MM.1S (cell line): ENCODE measurements around the gene NIPAL4.

ENCODE experiments used
- DNase-seq: peaks from one replicate; pipeline ENCODE4 v3.0.0-alpha.2; 2015
- H2AFZ ChIP-seq: fragments of 300-600 bp; sonication (generic); 2 replicates; pipeline ENCODE4 v1.6.0; 2016; ENCODE audit warnings: antibody characterized with exemption, low read length
- H3F3A ChIP-seq: fragments of 300-600 bp; sonication (generic); 2 replicates; pipeline ENCODE4 v1.6.1; 2016; ENCODE audit warnings: mild to moderate bottlenecking, antibody characterized with exemption, low read length, moderate library complexity, mixed read lengths; ENCODE audit not compliant: insufficient read depth
- H3K27ac ChIP-seq: fragments of 300-600 bp; sonication (generic); 2 replicates; pipeline ENCODE4 v1.5.1; 2016; ENCODE audit warnings: mild to moderate bottlenecking, low read length
- H3K27me3 ChIP-seq: fragments of 300-600 bp; sonication (generic); replicated peaks from 2 replicates; pipeline ENCODE4 v1.6.0; 2016; ENCODE audit warnings: low read length; ENCODE audit not compliant: insufficient read depth
- H3K36me3 ChIP-seq: fragments of 300-600 bp; sonication (generic); replicated peaks from 2 replicates; pipeline ENCODE4 v1.6.1; 2016; ENCODE audit warnings: mild to moderate bottlenecking, low read length, mixed read lengths; ENCODE audit not compliant: insufficient read depth
- H3K4me1 ChIP-seq: fragments of 300-600 bp; sonication (generic); 2 replicates; pipeline ENCODE4 v1.6.1; 2016; ENCODE audit warnings: low read length, mixed read lengths
- H3K4me2 ChIP-seq: fragments of 300-600 bp; sonication (generic); 2 replicates; pipeline ENCODE4 v1.6.0; 2016; ENCODE audit warnings: low read depth, low read length
- H3K4me3 ChIP-seq: fragments of 300-600 bp; sonication (generic); 2 replicates; pipeline ENCODE4 v1.5.1; 2016; ENCODE audit warnings: low read length, mixed read lengths
- H3K79me2 ChIP-seq: fragments of 300-600 bp; sonication (generic); 2 replicates; pipeline ENCODE4 v1.6.1; 2016; ENCODE audit warnings: mixed run types, low read length, mixed read lengths
- H3K9ac ChIP-seq: fragments of 300-600 bp; sonication (generic); 2 replicates; pipeline ENCODE4 v1.6.1; 2016; ENCODE audit warnings: low read length, mixed read lengths
- H3K9me2 ChIP-seq: fragments of 300-600 bp; sonication (generic); replicated peaks from 2 replicates; pipeline ENCODE4 v1.6.1; 2016; ENCODE audit warnings: mild to moderate bottlenecking, low read length, mixed read lengths; ENCODE audit not compliant: insufficient read depth
- H3K9me3 ChIP-seq: fragments of 300-600 bp; sonication (generic); replicated peaks from 2 replicates; pipeline ENCODE4 v1.6.1; 2016; ENCODE audit warnings: mild to moderate bottlenecking, low read length, mixed read lengths; ENCODE audit not compliant: insufficient read depth
- H4K20me1 ChIP-seq: fragments of 300-600 bp; sonication (generic); 2 replicates; pipeline ENCODE4 v1.6.1; 2016; ENCODE audit warnings: mild to moderate bottlenecking, low read length, moderate library complexity, mixed read lengths; ENCODE audit not compliant: insufficient read depth
- EZH2 ChIP-seq: fragments of 300-600 bp; sonication (generic); optimal IDR thresholded peaks from 2 replicates; pipeline ENCODE3; 2017; ENCODE audit warnings: low read depth, mild to moderate bottlenecking, antibody characterized with exemption, low read length, mixed read lengths
- EZH2phosphoT487 ChIP-seq: fragments of 300-600 bp; sonication (generic); IDR thresholded peaks from 2 replicates; pipeline ENCODE4 v1.6.1; 2018; ENCODE audit warnings: antibody characterized with exemption, low read length
- TF ChIP-seq, protein P1 (sequence below): fragments of 300-600 bp; sonication (generic); IDR thresholded peaks from 2 replicates; pipeline ENCODE4 v1.5.1; 2016; ENCODE audit warnings: antibody characterized with exemption, low read length, mixed read lengths

Gene NIPAL4

DNA sequence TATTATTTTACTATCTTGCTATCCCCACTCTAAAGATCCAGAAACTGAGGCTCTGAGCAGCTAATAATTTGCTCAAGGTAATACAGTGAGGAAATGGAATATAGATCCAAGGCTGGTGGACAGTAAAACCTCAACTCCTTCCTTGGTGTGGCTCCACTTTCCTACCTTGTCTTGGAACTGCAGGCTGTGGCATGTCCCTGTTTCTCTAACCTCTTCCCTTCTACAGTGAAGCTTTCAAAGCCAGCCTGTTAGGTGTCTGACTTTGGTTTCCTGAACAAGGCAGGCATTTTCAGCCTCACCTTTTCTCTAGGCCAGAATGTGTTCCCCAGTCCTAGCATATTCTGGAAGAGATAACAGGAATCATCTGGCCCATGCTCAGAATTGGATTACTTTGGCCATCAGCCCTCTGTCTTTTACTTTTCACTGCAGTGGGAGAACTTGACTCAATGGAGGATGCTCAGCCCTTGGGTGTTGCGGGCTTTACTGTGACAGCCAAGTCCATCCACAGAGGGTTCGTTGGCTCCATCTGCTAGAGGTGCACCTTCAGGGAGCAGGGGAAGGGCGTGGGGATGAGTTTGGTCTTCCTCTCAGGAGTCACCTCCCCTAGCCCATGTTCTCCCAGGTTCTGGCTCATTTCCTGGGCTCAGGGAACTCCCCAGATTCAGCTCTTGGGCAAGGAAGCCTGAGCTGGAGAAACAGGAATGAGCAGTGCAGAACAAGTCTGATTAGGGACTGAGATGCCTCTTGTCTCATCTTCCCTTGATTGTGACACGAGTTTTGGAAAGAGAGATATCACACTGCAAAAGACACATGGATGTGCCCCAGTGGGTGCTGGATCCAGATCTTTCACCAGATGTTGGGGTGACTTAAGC lies 1.1 kb downstream of the NIPAL4 start:
- no peaks in the 10 kb centered on the region for H3K4me1 ChIP-seq
- H2AFZ ChIP-seq, result no peak overlapping the region
- H3K4me2 ChIP-seq, result no peak overlapping the region
- DNase-seq, result no peak
- H3K4me3 ChIP-seq, result no peak overlapping the region
- no peaks in the 10 kb centered on the region for H3K9me3 ChIP-seq
- no peaks in the 10 kb centered on the region for H3K79me2 ChIP-seq
- no peak overlapping the region for H3K9ac ChIP-seq
- H4K20me1 ChIP-seq, result no peaks in the 10 kb centered on the region
- no peaks in the 10 kb centered on the region for H3K9me2 ChIP-seq
- no peak for TF ChIP-seq EZH2phosphoT487
- TF ChIP-seq EZH2, result no peak
- TF ChIP-seq, protein P1, sequence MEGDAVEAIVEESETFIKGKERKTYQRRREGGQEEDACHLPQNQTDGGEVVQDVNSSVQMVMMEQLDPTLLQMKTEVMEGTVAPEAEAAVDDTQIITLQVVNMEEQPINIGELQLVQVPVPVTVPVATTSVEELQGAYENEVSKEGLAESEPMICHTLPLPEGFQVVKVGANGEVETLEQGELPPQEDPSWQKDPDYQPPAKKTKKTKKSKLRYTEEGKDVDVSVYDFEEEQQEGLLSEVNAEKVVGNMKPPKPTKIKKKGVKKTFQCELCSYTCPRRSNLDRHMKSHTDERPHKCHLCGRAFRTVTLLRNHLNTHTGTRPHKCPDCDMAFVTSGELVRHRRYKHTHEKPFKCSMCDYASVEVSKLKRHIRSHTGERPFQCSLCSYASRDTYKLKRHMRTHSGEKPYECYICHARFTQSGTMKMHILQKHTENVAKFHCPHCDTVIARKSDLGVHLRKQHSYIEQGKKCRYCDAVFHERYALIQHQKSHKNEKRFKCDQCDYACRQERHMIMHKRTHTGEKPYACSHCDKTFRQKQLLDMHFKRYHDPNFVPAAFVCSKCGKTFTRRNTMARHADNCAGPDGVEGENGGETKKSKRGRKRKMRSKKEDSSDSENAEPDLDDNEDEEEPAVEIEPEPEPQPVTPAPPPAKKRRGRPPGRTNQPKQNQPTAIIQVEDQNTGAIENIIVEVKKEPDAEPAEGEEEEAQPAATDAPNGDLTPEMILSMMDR, result no peak
- no peak overlapping the region for H3K27ac ChIP-seq
- no peaks in the 10 kb centered on the region for H3F3A ChIP-seq
- H3K27me3 ChIP-seq, result peaks cover 7% of the 10 kb centered on the region; the same call in 1 of the 2 replicates
- no peaks in the 10 kb centered on the region for H3K36me3 ChIP-seq

- Histone ChIP-seq H3K9me3 (no peaks in the 10 kb centered on the region), H3K4me3 (no peak overlapping the region), H3K79me2 (no peaks in the 10 kb centered on the region), H3K4me1 (no peaks in the 10 kb centered on the region), H3K27me3 (peaks cover 7% of the 10 kb centered on the region; the same call in 1 of the 2 replicates), H3K9me2 (no peaks in the 10 kb centered on the region), H3F3A (no peaks in the 10 kb centered on the region), H3K36me3 (no peaks in the 10 kb centered on the region), H3K4me2 (no peak overlapping the region), H4K20me1 (no peaks in the 10 kb centered on the region), H3K9ac (no peak overlapping the region), H3K27ac (no peak overlapping the region), H2AFZ (no peak overlapping the region)
- TF ChIP-seq, protein P1, result no peak
- TF ChIP-seq EZH2, result no peak
- no peak for TF ChIP-seq EZH2phosphoT487
- DNase-seq, result no peak
Observed at GRCh38 chr5:157463081-157463480, 3.1 kb downstream of the NIPAL4 start.

- DNase-seq, result no peak
- H3K9ac ChIP-seq, result no peak overlapping the region
- no peaks in the 10 kb centered on the region for H3K4me1 ChIP-seq
- TF ChIP-seq, protein P1, result no peak
- H3K4me2 ChIP-seq, result no peak overlapping the region
- H3K27me3 ChIP-seq, result peaks cover 7% of the 10 kb centered on the region; the same call in 1 of the 2 replicates
- no peaks in the 10 kb centered on the region for H3K9me3 ChIP-seq
- H3F3A ChIP-seq, result no peaks in the 10 kb centered on the region
- H3K36me3 ChIP-seq, result no peaks in the 10 kb centered on the region
- H3K79me2 ChIP-seq, result no peaks in the 10 kb centered on the region
- H4K20me1 ChIP-seq, result no peaks in the 10 kb centered on the region
- H2AFZ ChIP-seq, result no peak overlapping the region
- H3K4me3 ChIP-seq, result no peak overlapping the region
- no peak overlapping the region for H3K27ac ChIP-seq
- H3K9me2 ChIP-seq, result no peaks in the 10 kb centered on the region
Observed at GRCh38 chr5:157463621-157464518, 3.9 kb downstream of the NIPAL4 start.
